Measurements from ENCODE around the gene CAV1. TPM values are rescaled to one million over a fixed set of nuclear protein-coding genes. Genes with fewer than 3 reads are reported as not detected.

CAV1 gene
- total and polyA plus RNA-seq, 2 of the 4 experiments (the other 2 are of a cell fraction): 1,592 to 1,808 TPM

- peaks cover 6% of the 10 kb centered on the region for H3K4me1 ChIP-seq (ENCODE audit: control insufficient read depth, insufficient read depth, low read length)
- H3K79me1 ChIP-seq (ENCODE audit: low read depth in 1 of 2, low read length in 2 of 2): no peaks in the 10 kb centered on the region; a peak in 1 of 4 replicates
- no peaks in the 10 kb centered on the region; the same call in 1 of the 2 replicates for H3K9me1 ChIP-seq (ENCODE audit: insufficient read depth, low read length)
- H3K27me3 ChIP-seq (ENCODE audit: control insufficient read depth, insufficient read depth, low read length): no peaks in the 10 kb centered on the region
- TF ChIP-seq MXI1 (IDR thresholded peaks at IDR 0.05; ENCODE audit: borderline replicate concordance, low read depth, low read length) (no peak), POLR2A (IDR thresholded peaks at IDR 0.05; ENCODE audit: low read depth, low read length) (no peak), NFE2L2 (IDR thresholded peaks at IDR 0.05; ENCODE audit: low read depth, low read length) (no peak), CTCF (conservative IDR thresholded peaks at IDR 0.05; ENCODE audit: low read depth, low read length) (no peak), FOS (IDR thresholded peaks at IDR 0.05; ENCODE audit: low read depth, low read length) (no peak), BHLHE40 (IDR thresholded peaks at IDR 0.05; ENCODE audit: low read depth, low read length) (no peak), MAZ (IDR thresholded peaks at IDR 0.05; ENCODE audit: borderline replicate concordance, low read depth, low read length) (no peak), USF2 (IDR thresholded peaks at IDR 0.05; ENCODE audit: low read depth, low read length) (no peak), ELK1 (IDR thresholded peaks at IDR 0.05; ENCODE audit: borderline replicate concordance, low read depth, low read length) (no peak), CEBPB (IDR thresholded peaks at IDR 0.05; ENCODE audit: low read depth, low read length) (no peak), RFX5 (IDR thresholded peaks at IDR 0.05; ENCODE audit: low read depth, low read length) (no peak), SMC3 (IDR thresholded peaks at IDR 0.05; ENCODE audit: low read depth, low read length) (no peak)
- BruUV-seq (replicated peaks): no TSS peak
- no peak overlapping the region for H2AK9ac ChIP-seq (replicated peaks; ENCODE audit: low read depth, low read length, poor library complexity)
- peak overlapping the region; percentile 60 for H2BK120ac ChIP-seq (ENCODE audit: low read depth, low read length)
- H4K20me1 ChIP-seq (ENCODE audit: insufficient read depth, low read length): no peaks in the 10 kb centered on the region
- ChIA-PET POLR2A (ENCODE audit: unreplicated experiment) (interaction anchor here (1.4 kb wide), 1 partner anchor 48 kb away, joined by 4 read pairs; no protein-coding TSS in a partner anchor), CTCF (no interaction called here)
- H3K18ac ChIP-seq (ENCODE audit: low read depth, low read length): peak overlapping the region; percentile 54; the same call in 1 of the 2 replicates
- H3K4me3 ChIP-seq (ENCODE audit: insufficient read depth, low read depth, low read length): no peak overlapping the region
- H2BK15ac ChIP-seq (ENCODE audit: low read depth, low read length): no peak overlapping the region
- no peak overlapping the region for H3K4me2 ChIP-seq (ENCODE audit: low read depth, low read length)
- no peak overlapping the region for H3K56ac ChIP-seq (ENCODE audit: extremely low read depth, insufficient read depth, low read length)
- H3K4ac ChIP-seq (ENCODE audit: low read depth, low read length): no peak overlapping the region
- H3K23ac ChIP-seq (ENCODE audit: low read depth, low read length): no peak overlapping the region
- no peaks in the 10 kb centered on the region for H3K36me3 ChIP-seq (ENCODE audit: control insufficient read depth, insufficient read depth, low read length)
- no CpG with 5 or more reads among the region's 2 CpGs for WGBS, 2 experiments (ENCODE audit: extremely low coverage in 2 of 2, insufficient read length in 1 of 2)
- DNase-seq (no peak), ATAC-seq (ENCODE audit: low read depth) (no peak)
- 0 out of 2 replicates have a peak overlapping the region, but pooled peaks have one; percentile 57 for H2BK20ac ChIP-seq (ENCODE audit: low read depth, low read length)
- intact Hi-C loops (cut with micrococcal nuclease): no loop called here
- H3K27ac ChIP-seq (ENCODE audit: insufficient read depth, low read length): no peak overlapping the region
- no peak overlapping the region for H3K9ac ChIP-seq (ENCODE audit: low read depth, low read length)
- no peaks in the 10 kb centered on the region for H3K9me3 ChIP-seq (ENCODE audit: control insufficient read depth, insufficient read depth, low read length)
- no peak overlapping the region for H2AK5ac ChIP-seq (ENCODE audit: low read depth, low read length)
- H2BK5ac ChIP-seq (ENCODE audit: low read depth, low read length, poor library complexity, severe bottlenecking): peak overlapping the region; percentile 21
- no peak overlapping the region; the same call in 1 of the 2 replicates for H4K91ac ChIP-seq (ENCODE audit: insufficient read depth, low read depth, low read length)
- no peak overlapping the region for H2AFZ ChIP-seq (replicated peaks; ENCODE audit: low read length, poor library complexity)
- H4K5ac ChIP-seq (ENCODE audit: low read depth, low read length): peak overlapping the region; percentile 4; the same call in 1 of the 2 replicates
- peak overlapping the region in 1 of 2 experiments; percentile 11; a peak in 1 of 4 replicates for H4K8ac ChIP-seq (ENCODE audit: low read depth in 2 of 2, low read length in 2 of 2)
- in situ Hi-C loops (cut with MboI; ENCODE audit: low sequenced_read_pairs): no loop called here
- H3K14ac ChIP-seq (replicated peaks; ENCODE audit: low read depth, low read length): no peak overlapping the region; the same call in 1 of the 2 replicates
- dilution Hi-C loops (cut with HindIII; ENCODE audit: low sequenced_read_pairs, unreplicated experiment): no loop called here
Measured at GRCh38 chr7:116478834-116479233, 46.0 kb upstream of the CAV1 start.
